Panc1 (cell line): ENCODE measurements around the gene SETD1B. TPM values are rescaled to one million over a fixed set of nuclear protein-coding genes. Genes with fewer than 3 reads are reported as not detected.

Source experiments
- ATAC-seq: fragments of 200-7000 bp; cut with Tn5 transposase; 2 replicates; pipeline ENCODE4 v1.9.1; 2020; ENCODE audit warnings: mild to moderate bottlenecking, moderate library complexity
- BruUV-seq: library from RNA; stranded (reverse); fragments of 400-500 nt; replicated peaks from 2 replicates; lab custom pipeline; 2021; lab: Mats Ljungman, UMichigan
- CTCF ChIA-PET: fragments of 300-600 bp; sonication (Branson Sonifier 250); formaldehyde crosslinking; loops from one replicate; lab custom pipeline; 2022; ENCODE audit warnings: antibody characterized with exemption; lab: Charles Lee
- POLR2A ChIA-PET: fragments of 300-600 bp; sonication (Branson Sonifier 250); formaldehyde crosslinking; loops from one replicate; lab custom pipeline; 2022; ENCODE audit warnings: antibody characterized with exemption; lab: Charles Lee
- DNase-seq: peaks from one replicate; pipeline ENCODE4 v3.0.0-alpha.2; 2010; ENCODE audit warnings: low read depth, low spot score
- H3K27ac ChIP-seq: 2 replicates; pipeline ENCODE4 v1.5.1; 2011; ENCODE audit warnings: mild to moderate bottlenecking, low read length, inconsistent platforms
- H3K27me3 ChIP-seq: fragments of 200-500 bp; sonication (Bioruptor generic); 2 replicates; pipeline ENCODE4 v1.6.0; 2014; ENCODE audit warnings: low read length, inconsistent platforms; ENCODE audit not compliant: control insufficient read depth, insufficient read depth
- H3K36me3 ChIP-seq: fragments of 200-500 bp; sonication (Bioruptor generic); 2 replicates; pipeline ENCODE4 v1.5.1; 2014; ENCODE audit warnings: inconsistent platforms, mild to moderate bottlenecking, low read length, moderate library complexity; ENCODE audit not compliant: control insufficient read depth, insufficient read depth
- H3K4me1 ChIP-seq: 2 replicates; pipeline ENCODE4 v1.5.1; 2011; ENCODE audit warnings: inconsistent platforms, mild to moderate bottlenecking, low read length, moderate library complexity; ENCODE audit not compliant: control insufficient read depth, insufficient read depth
- H3K4me3 ChIP-seq, 2 experiments: 2 replicates each; pipeline ENCODE4 v1.5.1; 2011 to 2012; ENCODE audit warnings: low read depth in 2 of 2, low read length in 2 of 2, mild to moderate bottlenecking in 2 of 2, inconsistent platforms in 1 of 2, moderate library complexity in 1 of 2
- H3K9me3 ChIP-seq: fragments of 200-500 bp; sonication (Bioruptor generic); 2 replicates; pipeline ENCODE4 v1.5.1; 2014; ENCODE audit warnings: low read depth, mild to moderate bottlenecking, inconsistent platforms, low read length, moderate library complexity; ENCODE audit not compliant: control insufficient read depth, insufficient read depth
- POLR2AphosphoS5 ChIP-seq: IDR thresholded peaks from 2 replicates; pipeline ENCODE4 v1.6.1; 2012; ENCODE audit warnings: mild to moderate bottlenecking, low read depth, low read length, moderate library complexity
- SIN3A ChIP-seq: IDR thresholded peaks from 2 replicates; pipeline ENCODE4 v1.6.1; 2012; ENCODE audit warnings: low read depth, mild to moderate bottlenecking, low read length, moderate library complexity, borderline replicate concordance; ENCODE audit not compliant: insufficient read depth
- TCF7L2 ChIP-seq: IDR thresholded peaks from 2 replicates; pipeline ENCODE4 v1.6.1; 2011; ENCODE audit warnings: mild to moderate bottlenecking, low read depth, low read length, inconsistent platforms
- in situ Hi-C: cut with HindIII; loops from 2 replicates; pipeline ENCODE4 v1.10.0; 2016; ENCODE audit warnings: low sequenced_read_pairs, low pct_unique_long_range_greater_than_20kb
- intact Hi-C: fragments of 100-400 bp; cut with micrococcal nuclease; formaldehyde crosslinking; loops from one replicate; pipeline ENCODE4 v1.10.0; 2022; ENCODE audit not compliant: unreplicated experiment
- total RNA-seq: library from RNA; stranded (reverse); gene quantifications from one replicate; pipeline ENCODE4 v1.2.1, GENCODE V29; 2021; ENCODE audit not compliant: unreplicated experiment
- TF ChIP-seq, protein P1 (sequence below): fragments of 450-650 bp; IDR thresholded peaks from 2 replicates; pipeline ENCODE4 v1.5.1; 2017; ENCODE audit warnings: mild to moderate bottlenecking
- TF ChIP-seq, protein P2 (sequence below), 2 experiments: IDR thresholded peaks; 2 replicates each; pipeline ENCODE4 v1.6.1; 2011 to 2012; ENCODE audit warnings: low read depth in 2 of 2, control low read depth in 1 of 2, low read length in 1 of 2, mild to moderate bottlenecking in 1 of 2, moderate library complexity in 1 of 2; ENCODE audit not compliant: insufficient read depth in 1 of 2

Gene SETD1B
- total RNA-seq, 1 experiment from 2014 or later, result 31.2 TPM

DNA sequence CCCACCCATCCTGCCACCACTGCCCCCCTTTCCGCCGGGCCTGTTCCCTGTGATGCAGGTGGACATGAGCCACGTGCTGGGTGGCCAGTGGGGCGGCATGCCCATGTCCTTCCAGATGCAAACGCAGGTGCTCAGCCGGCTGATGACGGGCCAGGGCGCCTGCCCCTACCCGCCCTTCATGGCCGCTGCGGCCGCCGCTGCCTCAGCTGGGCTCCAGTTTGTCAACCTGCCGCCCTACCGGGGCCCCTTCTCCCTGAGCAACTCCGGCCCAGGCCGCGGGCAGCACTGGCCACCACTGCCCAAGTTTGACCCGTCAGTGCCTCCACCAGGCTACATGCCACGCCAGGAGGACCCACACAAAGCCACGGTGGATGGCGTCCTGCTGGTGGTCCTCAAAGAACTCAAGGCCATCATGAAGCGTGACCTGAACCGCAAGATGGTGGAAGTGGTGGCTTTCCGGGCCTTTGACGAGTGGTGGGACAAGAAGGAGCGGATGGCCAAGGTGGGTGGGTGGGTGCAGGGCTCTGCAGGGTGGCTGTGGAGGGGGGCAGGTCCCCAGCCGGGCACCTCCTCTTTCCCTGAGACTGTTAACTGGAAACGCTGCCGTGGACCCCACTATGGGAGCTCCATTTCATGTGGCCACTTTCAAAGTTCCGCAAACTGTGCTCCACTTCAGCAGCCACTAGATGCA, 10.8 kb downstream of the SETD1B start:
- in situ Hi-C loops (no loop called here), intact Hi-C loops (no loop called here)
- ChIA-PET POLR2A (no interaction called here), CTCF (no interaction called here)
- no peaks in the 10 kb centered on the region for H3K27me3 ChIP-seq
- DNase-seq, result no peak
- no TSS peak for BruUV-seq
- no peak overlapping the region for H3K4me3 ChIP-seq
- no peaks in the 10 kb centered on the region for H3K9me3 ChIP-seq
- H3K4me1 ChIP-seq, result peaks cover 22% of the 10 kb centered on the region
- H3K36me3 ChIP-seq, result peaks cover 8% of the 10 kb centered on the region
- no peak for ATAC-seq
- TF ChIP-seq SIN3A (no peak), POLR2AphosphoS5 (no peak), TCF7L2 (no peak)
- TF ChIP-seq, protein P1, sequence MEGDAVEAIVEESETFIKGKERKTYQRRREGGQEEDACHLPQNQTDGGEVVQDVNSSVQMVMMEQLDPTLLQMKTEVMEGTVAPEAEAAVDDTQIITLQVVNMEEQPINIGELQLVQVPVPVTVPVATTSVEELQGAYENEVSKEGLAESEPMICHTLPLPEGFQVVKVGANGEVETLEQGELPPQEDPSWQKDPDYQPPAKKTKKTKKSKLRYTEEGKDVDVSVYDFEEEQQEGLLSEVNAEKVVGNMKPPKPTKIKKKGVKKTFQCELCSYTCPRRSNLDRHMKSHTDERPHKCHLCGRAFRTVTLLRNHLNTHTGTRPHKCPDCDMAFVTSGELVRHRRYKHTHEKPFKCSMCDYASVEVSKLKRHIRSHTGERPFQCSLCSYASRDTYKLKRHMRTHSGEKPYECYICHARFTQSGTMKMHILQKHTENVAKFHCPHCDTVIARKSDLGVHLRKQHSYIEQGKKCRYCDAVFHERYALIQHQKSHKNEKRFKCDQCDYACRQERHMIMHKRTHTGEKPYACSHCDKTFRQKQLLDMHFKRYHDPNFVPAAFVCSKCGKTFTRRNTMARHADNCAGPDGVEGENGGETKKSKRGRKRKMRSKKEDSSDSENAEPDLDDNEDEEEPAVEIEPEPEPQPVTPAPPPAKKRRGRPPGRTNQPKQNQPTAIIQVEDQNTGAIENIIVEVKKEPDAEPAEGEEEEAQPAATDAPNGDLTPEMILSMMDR, result no peak
- TF ChIP-seq, protein P2, sequence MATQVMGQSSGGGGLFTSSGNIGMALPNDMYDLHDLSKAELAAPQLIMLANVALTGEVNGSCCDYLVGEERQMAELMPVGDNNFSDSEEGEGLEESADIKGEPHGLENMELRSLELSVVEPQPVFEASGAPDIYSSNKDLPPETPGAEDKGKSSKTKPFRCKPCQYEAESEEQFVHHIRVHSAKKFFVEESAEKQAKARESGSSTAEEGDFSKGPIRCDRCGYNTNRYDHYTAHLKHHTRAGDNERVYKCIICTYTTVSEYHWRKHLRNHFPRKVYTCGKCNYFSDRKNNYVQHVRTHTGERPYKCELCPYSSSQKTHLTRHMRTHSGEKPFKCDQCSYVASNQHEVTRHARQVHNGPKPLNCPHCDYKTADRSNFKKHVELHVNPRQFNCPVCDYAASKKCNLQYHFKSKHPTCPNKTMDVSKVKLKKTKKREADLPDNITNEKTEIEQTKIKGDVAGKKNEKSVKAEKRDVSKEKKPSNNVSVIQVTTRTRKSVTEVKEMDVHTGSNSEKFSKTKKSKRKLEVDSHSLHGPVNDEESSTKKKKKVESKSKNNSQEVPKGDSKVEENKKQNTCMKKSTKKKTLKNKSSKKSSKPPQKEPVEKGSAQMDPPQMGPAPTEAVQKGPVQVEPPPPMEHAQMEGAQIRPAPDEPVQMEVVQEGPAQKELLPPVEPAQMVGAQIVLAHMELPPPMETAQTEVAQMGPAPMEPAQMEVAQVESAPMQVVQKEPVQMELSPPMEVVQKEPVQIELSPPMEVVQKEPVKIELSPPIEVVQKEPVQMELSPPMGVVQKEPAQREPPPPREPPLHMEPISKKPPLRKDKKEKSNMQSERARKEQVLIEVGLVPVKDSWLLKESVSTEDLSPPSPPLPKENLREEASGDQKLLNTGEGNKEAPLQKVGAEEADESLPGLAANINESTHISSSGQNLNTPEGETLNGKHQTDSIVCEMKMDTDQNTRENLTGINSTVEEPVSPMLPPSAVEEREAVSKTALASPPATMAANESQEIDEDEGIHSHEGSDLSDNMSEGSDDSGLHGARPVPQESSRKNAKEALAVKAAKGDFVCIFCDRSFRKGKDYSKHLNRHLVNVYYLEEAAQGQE (IDR thresholded peaks at IDR 0.05; ENCODE audit: insufficient read depth in 1 of 2, low read depth in 2 of 2, low read length in 1 of 2), result no peak
- H3K27ac ChIP-seq, result no peak overlapping the region

DNA sequence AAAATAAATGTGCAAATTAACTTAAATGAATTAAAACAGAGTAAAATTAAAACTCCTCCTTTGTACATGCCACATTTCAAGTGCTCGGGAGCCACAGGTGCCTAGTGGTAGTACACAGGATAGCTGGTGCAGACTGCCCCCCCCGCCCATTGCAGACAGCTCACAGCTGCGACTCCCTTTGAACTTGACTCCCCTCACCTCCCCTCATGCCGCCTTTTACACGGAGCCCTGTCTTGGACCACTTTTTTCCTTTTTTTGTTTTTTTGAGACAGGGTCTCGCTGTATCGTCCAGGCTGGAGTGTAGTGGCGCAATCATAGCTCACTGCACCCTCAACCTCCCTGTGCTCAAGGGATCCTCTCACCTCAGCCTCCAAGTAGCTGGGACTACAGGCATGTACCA, 11.5 kb downstream of the SETD1B start:
- H3K27me3 ChIP-seq, result no peaks in the 10 kb centered on the region
- no peak overlapping the region for H3K27ac ChIP-seq
- POLR2A ChIA-PET, result no interaction called here
- TF ChIP-seq, protein P1, result no peak
- no peak for TF ChIP-seq TCF7L2
- intact Hi-C loops (no loop called here), in situ Hi-C loops (no loop called here)
- BruUV-seq, result no TSS peak
- CTCF ChIA-PET, result no interaction called here
- peaks cover 10% of the 10 kb centered on the region for H3K36me3 ChIP-seq
- DNase-seq (no peak), ATAC-seq (no peak)
- peaks cover 22% of the 10 kb centered on the region for H3K4me1 ChIP-seq
- no peaks in the 10 kb centered on the region for H3K9me3 ChIP-seq
- no peak overlapping the region for H3K4me3 ChIP-seq
